HEK293T (cell line): ENCODE measurements around the gene RGP1.

Experiments
- FOXA1 ChIP-seq: fragments of 450-650 bp; IDR thresholded peaks from 2 replicates; pipeline ENCODE4 v1.6.1; 2016; ENCODE audit warnings: mild to moderate bottlenecking
- FOXM1 ChIP-seq: fragments of 450-650 bp; IDR thresholded peaks from 2 replicates; pipeline ENCODE4 v1.6.1; 2017; ENCODE audit warnings: mild to moderate bottlenecking, borderline replicate concordance
- HDGF ChIP-seq: fragments of 450-650 bp; IDR thresholded peaks from 2 replicates; pipeline ENCODE4 v1.6.1; 2017; ENCODE audit warnings: antibody characterized with exemption, borderline replicate concordance
- SUZ12 ChIP-seq: fragments of 450-650 bp; IDR thresholded peaks from 2 replicates; pipeline ENCODE4 v1.6.1; 2016; ENCODE audit warnings: mild to moderate bottlenecking
- ZNF384 ChIP-seq: fragments of 450-650 bp; IDR thresholded peaks from 2 replicates; pipeline ENCODE4 v1.6.1; 2016

DNA sequence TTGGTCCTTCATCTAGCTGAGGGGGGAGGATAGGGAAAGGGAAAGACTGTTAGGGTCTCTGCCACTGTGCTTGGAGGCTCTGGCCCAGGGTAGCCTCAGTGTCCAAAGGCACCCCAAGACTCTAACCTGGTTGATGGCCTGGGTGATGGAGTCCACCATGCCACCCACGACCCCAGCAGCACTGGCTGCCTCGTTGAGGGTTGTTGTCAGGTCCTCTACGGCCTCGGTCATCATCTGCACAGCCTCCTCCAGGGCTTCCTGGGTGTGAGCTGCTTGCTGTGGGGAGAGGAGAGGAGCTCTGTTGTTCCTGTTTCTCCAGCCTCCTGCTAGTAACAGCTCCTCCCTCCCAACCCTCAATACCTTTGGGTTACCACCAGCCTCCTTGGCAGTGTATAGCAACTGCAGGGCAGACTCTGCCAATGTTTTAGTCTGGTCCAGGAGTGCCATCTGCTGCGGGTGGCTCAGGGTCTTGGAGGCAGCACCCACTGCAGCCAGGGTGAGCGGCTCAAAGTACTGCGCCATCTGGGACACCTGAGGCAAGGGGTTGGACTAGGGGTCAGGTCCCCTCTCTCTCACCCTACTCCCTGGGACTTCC lies 43.2 kb upstream of the RGP1 start:
- TF ChIP-seq FOXM1 = no peak
- TF ChIP-seq ZNF384 = no peak
- no peak for TF ChIP-seq HDGF
- no peak for TF ChIP-seq FOXA1
- TF ChIP-seq SUZ12 = no peak
